HG03521 (cell line): ENCODE data around the gene EMILIN3.

Experiments used
- ATAC-seq: cut with Tn5 transposase; IDR thresholded peaks from one replicate; pipeline ENCODE4 v1.9.1; 2021; ENCODE audit warnings: mild to moderate bottlenecking, moderate library complexity; ENCODE audit not compliant: unreplicated experiment

EMILIN3 gene

DNA sequence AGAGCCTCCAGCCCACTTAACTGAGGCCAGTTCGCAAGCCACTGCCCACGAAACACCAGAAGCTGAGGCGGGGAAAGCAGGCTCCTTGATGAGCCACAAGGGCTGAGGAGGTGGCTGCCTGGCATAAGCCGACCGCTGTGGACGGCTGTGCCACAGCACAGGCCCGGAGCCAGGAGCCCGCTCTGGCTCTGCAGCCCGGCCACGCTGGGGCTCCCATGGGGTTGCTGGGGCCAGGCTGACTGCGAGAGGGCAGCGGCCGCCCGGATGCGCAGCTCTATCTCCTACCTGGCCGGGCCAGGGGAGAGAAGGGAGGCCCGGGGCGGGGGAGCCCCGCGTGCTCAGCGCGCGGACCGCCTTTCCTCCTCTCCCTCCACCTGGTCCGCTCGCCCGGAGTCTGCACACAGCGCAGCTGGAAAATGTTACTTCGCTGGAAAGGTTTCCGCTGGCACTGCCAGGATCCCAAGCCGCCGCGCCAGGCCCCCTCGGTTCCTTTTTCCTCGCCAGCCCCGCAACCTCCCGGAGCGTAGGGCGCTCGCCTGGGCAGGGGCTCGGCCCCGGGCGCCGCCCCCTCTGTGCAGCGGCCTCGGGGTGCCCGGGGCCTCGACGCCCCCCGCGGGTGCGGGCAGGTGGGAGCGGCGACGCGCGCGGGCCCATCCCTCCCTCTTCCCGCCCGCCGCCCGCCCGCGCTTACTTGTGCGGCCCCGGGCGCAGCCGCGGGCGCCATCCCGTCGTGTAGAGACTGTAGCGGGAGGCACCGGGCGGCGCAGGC, 657 bp downstream of the EMILIN3 start:
- no peak for ATAC-seq

DNA sequence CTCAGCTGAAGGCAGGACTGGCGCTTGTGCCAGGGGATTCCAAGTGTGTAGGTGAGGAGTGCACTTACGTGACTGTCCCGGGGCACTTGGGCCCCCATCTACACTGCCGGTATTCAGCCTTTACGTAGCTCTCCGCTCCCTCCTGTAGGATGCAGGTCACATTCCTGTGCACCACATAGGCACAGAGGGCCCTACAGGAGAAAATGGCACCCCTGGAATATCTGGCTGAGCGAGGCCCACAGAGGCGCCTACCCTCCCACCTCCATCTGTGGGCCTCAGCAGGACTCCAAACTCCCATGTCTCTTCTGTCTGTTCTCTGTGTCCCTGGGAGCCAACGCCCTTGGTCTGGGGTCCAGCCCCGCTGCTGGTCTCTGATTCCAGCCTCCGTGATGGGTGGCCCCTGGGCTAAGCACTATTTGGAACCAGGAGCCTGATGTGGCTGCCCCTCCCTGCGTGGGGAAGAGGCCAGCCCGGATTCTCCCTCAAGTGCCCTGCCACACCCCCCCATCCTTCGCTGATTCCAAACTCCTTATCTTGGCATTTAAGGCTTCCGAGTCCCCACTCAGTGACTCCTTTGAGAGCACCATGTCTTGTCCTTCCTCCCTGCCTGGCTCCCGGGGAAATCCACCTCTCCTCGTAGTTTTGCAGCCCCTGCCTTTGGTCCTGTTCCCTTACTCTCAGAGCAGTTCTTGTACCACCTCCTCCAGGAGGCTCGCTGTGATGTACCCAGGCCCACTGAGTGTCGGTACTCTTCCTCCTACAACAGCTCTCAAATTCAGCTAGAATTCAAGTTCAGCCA, 1.5 kb downstream of the EMILIN3 start:
- no peak for ATAC-seq

DNA sequence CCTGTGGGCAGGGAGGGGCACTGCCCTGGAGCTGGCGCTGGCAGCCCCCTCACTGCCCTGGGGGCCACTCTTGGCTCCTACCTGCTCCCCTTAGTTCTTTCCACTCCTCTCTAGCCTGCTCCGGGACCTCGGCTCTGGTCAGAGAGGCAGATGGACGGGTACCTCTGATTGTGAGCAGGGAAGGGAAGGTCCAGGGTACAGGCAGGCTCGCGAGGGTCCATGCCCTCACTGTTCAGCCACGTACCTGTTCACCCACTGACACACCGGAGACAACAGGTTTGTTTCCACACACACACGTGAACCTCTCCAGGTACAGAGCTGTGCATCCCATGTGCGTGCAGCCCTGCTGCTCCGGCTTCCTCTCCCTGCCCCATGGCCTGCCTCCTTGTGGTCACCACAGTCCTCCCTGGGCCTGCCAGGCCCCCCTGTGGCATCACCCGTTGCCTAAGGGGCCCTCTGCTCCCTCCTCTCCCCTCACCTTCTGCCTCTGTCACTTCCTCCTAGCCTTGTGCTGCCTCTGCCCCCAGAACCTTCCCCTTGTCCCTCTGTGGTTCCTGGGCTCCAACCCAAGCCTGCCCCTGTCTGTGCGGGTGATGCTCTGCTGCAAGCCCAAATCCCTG, 2.3 kb downstream of the EMILIN3 start:
- ATAC-seq, result no peak

GRCh38 chr20:41363601-41364000, 3.0 kb downstream of the EMILIN3 start:
- ATAC-seq, result no peak

GRCh38 chr20:41362748-41363140, 3.9 kb downstream of the EMILIN3 start:
- no peak for ATAC-seq

DNA sequence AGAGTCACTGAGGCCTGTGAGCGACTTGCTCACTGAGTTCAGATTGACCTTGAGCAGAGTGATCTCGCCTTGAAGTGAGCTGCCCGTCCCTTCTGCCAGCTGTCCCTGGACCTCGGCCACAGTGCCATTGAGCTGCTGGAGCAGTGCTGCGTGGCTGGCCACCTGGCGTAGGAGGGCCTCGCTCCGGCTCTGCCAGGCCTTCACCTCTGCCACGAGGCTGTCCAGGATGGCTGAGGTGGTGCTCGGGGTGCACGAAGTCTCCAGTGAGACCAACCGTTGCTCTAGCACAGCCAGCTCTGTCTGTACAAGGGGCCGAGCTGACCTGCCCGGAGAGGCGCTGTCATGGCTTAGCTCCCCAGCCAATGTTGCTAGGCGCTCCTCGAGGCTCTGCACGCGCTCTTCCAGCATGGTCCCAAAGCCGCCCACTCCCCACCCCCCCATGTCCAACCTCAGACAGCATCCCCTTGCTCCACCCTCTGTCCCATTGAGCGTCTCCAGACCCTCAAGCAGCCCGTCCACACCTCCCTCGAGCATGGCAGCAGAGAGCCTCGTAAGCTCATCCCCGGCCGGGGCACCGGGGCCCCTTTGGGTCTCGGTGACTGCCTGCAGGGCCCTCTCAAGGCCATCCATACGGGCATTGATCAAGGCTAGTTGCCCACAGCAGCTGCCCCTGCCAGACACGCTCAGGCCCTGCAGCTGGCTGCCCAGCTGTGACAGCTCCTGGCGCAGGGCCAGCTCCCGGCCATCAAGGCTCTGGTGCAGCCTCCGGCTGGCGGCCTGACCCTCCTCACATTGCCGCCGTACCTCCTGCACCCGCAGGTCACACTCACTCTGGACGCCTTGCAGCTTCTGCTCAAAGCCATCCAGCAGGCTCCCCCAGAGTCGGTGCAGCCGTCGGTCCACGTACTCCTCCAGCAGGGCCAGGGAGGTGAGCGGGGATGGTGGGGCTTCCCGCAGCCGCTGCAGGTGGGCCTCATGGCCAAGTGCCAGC, 4.6 kb downstream of the EMILIN3 start:
- no peak for ATAC-seq

GRCh38 chr20:41360831-41361756, 5.5 kb downstream of the EMILIN3 start:
- no peak for ATAC-seq

DNA sequence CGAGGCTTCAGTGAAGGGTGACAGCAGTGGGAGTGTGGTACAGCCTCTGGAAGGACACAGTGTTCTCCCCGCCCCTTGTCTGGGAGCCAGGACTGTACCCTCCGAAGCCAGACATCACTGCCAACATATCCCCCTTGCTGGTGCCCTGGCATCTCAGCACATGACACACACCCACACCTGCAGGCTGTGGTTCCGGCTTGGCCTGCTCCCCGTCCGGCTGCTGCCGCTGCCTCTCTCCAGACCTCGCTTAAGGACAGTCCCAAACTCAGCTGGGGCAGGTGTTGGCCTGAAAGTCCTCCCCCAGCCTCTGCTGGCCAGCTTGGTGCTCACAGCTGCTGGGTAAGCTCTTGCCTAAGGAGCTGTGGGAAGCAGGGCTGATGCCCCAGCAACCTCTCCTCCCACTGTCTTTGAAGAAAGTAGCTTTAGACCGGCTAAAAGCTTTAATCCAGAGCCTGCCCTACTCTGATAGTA, 7.0 kb downstream of the EMILIN3 start:
- no peak for ATAC-seq

DNA sequence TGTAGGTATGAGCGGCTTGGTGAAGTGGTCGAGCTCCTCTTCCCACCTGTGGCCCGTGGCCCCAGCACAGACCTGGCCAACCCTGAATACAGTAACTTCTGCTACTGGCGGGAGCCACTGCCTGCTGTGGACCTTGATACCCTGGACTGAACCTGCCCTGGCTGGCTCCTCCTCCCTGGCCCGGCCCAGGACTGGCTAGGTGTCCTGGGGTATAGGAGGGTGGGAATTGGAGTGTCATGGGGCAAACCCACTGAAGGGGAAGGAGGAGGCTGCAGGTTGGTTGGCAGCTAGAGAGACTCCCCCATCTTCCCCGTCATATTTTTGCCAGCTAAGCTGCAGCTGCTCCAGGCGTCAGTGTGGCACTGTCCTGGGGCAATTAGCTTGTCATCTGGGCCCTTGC, 7.9 kb downstream of the EMILIN3 start:
- ATAC-seq, result no peak

GRCh38 chr20:41358230-41358629, 8.4 kb downstream of the EMILIN3 start:
- ATAC-seq, result no peak

DNA sequence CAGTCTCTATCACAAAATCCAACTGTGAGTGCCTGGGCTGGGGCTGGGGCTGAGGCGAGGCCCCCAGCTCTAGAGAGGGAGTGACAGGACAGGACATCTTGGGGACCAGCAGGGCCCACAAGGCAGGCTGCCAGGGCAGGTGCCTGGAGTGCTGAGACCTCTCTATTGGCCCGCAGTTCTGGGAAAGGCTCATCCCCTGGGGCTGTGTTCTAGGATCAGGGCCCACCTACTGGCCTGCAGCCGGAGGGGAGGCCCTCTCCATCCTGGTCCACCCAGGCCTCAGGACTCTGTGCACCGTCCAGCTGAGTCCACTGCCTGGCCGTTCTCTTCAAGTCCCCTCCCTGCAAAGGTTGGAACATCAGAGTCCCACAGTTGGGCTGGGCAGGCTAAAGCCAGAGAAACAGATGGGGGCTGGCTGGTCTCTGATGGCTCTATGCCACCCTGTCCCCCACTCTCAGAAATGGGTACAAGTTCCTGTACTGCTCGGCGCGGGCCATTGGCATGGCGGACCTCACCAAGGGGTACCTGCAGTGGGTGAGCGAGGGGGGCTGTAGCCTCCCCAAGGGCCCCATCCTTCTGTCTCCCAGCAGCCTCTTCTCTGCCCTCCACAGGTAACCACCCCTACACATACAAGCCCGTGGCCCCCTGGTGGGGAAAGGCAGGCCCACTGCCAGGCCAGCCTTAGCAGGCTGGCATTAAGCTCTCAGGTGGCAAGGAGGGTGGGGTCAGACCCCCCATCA, 9.0 kb downstream of the EMILIN3 start:
- no peak for ATAC-seq

DNA sequence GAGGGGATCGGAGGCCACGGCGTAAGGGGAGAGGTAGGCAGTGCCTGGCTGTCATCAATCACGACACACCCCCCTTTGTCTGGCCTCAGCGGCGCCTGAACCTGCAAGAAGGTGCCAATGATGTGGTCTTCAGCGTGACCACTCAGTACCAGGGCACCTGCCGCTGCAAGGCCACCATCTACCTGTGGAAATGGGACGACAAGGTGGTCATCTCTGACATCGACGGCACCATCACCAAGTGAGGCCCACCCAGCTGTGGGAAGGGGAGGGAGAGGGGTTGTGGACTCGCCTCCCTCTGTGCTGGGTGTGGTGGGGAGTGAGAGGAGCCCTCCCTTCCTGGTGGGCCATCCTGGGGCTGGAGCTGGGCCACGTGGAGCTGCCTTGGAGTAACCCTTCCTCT, 9.7 kb downstream of the EMILIN3 start:
- no peak for ATAC-seq

DNA sequence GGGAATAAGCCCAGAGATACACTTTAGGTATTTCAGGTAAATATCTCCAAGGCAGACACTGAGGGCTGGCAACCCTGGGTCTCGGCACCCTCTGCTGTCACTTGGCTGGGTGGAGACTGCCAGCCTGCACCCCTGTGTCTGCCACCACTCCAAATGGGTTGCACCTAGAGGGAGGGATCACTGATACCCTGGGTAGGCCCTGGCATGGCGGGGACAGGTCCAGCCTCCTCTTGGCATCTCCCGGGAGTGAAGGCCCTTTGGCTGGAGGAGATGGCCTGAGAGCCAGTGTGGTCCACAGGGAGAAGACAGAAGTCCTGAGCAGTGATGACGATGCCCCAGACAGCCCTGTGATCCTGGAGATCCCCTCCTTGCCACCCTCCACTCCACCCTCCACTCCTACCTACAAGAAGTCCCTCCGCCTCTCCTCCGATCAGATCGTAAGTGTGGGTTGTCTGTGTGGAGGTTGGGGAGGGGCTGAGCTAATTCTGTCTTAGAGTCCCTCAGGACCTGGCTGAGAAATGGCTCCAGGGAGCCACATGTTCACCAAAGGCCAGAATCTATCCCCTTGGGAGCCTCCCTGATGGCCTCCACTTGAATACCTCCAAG, 10.9 kb downstream of the EMILIN3 start:
- ATAC-seq, result no peak

GRCh38 chr20:41355192-41355591, 11.4 kb downstream of the EMILIN3 start:
- ATAC-seq, result no peak

GRCh38 chr20:41353530-41353929, 13.1 kb downstream of the EMILIN3 start:
- no peak for ATAC-seq

DNA sequence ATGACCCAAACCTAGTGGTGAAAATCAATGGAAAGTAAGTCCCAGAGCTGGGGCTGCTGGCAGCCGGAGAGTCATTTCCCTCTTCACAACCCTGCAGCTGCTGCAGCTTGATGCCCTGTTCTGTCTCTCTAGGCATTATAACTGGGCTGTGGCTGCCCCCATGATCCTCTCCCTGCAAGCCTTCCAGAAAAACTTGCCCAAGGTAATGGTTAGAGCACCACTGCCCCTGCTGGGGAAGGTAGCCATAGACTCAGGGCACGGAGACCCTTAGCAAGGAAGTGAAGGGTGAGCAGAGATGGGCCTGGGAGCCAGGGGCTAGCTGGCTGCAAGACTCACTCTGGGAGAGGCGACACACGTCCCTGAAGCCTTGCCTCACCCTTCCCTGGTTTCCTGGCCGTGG, 14.0 kb downstream of the EMILIN3 start:
- no peak for ATAC-seq

GRCh38 chr20:41352106-41352505, 14.5 kb downstream of the EMILIN3 start:
- no peak for ATAC-seq

- no peak for ATAC-seq
Measured at GRCh38 chr20:41350408-41350962, 16.1 kb downstream of the EMILIN3 start.
